Activated T-helper 9 cell treated with anti-CD3 and anti-CD28 coated beads, Interleukin-2, amount 50 U/mL, for 16 hours (primary cell): ENCODE results near the gene ULK4.
"Not testable (repeated sequence)": the region's sequence is repeated elsewhere in the genome, so short reads cannot be mapped to it uniquely, and the experiment has no call there.

ENCODE experiments used
- DNase-seq: peaks from one replicate; pipeline ENCODE4 v3.0.0-alpha.2; 2020; ENCODE audit warnings: low read depth

Gene ULK4

DNA sequence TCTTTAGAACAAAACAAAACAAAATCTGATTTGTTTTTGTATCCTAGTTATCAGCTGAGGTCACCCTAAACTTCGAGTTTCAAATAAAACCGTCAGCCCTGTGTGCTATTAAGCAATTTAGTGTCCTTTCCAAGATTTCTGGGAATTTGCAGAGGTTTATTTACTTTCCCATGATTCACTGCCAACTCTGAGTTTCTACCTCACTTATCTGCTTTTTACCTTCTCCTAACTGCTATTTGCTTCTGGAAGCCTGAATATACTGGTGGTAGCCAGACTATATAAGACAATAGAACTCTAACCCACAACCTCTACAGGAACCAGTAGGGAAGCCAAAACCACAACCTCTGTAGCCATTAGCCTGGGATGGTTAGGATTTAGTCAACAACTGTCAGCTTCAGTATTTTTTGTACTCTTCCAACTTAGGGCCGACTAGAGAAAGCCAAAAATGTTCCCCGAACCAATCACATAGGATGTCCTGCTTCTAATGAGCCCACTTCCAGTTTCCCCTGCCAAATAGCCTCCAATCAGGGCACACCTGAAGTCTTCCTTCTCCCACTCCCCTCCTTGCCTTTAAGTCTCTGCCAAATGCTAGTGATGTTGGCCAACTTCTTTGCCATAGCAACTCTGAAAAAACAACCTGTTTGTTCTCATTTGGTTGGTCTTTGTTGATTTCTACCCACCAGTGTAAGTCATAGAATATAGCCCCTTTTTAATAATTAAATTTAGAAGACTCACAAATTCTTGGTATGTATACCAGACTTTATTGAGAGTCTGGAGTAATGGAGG is 273.1 kb downstream of the ULK4 start:
- no peak for DNase-seq

DNA sequence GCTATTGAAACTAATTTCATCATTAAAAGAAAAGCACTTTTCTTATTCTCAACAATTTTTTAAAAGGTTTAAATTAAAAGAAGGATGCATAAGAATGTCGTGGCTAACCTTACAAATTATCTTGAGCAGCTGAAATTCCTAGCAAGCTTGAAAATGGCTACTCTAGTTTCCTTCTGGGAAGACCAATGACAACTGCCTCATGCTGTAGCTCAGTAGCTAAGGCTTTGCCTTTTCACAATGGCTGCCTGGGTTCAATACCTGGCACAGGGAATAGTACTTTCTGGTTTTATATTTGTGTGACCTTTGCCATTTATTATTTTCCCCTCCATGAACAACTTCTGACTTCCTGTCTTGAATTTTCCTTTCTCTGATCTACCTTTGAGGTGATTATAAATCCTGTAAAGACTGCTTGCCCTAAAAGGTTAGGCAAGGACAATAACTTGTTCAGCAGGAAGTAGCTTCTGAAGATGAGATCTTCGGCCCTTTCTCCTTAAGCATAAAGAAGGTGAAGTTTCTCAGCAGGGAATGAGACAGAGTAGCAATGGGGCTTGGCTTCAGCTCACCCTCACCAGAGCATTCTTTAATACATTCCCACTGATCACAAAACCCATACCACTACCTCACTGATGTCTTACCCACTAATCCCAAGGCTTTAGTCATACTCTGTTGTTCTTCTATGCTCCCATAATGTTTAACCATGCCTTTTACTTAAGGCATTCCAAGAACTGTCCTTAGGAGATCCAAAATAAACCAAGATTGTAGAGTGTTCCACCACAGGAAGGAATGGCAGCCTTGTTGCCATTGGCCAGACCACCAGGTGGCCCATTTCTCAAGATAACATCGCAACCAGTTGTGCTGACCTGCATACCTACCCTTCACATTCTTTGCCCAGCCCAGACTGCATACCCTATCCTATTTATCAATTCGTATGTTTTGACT is 276.8 kb downstream of the ULK4 start:
- DNase-seq = no peak

DNA sequence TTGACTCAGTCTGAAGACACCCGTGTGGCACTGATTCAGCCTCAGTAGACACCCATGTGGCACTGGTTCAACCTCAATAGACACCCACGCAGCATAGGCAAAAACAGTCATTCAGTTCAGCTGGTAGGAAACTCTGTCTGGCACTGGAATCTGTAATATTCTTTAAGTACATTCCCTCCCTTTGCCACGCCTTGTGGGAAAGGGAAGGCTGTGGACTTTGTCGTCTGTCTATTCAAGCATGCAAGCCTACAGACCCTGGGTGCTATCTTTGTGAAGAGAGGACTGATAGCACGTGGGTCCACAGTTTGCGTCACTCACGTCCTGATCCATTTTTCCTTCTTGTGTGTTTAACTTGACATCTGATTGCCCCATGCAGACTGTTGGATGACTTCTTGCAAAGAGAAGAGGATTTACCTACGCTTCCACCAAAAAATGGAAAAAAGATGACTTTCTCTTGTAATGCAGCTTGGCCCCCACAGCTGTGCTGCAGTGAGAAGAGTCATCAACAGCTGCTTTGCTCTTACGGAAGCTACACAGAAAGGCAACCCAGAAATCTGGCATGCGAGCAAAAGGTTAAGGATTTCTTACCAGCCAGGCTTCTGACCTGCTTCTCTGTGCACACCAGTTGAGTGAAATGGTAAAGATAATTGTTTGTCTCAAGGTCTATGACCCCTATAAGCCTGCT is 278.1 kb downstream of the ULK4 start:
- DNase-seq = no peak

DNA sequence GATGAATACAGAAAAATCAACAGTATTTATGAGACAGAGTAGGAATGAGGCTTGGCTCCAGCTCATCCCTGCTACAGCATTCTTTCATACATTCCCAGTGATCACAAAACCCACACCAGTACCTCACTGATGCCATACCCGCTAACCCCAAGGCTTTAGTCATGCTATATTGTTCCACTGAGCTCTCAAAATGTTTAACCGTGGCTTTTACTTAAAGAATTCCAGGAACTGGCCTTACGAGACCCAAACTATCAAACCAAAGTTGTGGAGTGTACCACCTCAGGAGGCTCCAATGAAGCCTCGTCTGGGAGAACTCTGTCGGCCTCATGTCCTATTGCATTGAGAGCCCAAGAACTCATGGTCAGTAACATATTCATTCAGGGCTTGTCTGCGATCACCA is 278.9 kb downstream of the ULK4 start:
- DNase-seq = no peak

DNA sequence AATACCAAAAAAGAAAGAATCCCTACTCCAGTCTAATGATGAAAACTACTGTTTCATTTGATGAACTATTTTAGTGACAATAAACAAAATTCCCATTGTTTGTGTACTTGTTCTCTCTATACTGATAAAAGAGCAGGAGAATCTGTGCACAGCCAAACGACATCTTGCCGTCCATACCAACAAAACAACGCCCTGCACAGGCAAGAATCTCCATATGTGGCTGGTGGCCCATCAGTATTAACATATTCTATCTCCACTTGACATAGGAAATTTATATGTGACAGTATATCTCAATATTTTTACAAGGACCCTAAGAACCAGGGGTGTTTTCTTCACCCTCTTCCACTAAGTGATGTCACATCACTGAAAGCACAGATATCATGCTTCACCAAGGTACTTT is 279.5 kb downstream of the ULK4 start:
- no peak for DNase-seq

DNA sequence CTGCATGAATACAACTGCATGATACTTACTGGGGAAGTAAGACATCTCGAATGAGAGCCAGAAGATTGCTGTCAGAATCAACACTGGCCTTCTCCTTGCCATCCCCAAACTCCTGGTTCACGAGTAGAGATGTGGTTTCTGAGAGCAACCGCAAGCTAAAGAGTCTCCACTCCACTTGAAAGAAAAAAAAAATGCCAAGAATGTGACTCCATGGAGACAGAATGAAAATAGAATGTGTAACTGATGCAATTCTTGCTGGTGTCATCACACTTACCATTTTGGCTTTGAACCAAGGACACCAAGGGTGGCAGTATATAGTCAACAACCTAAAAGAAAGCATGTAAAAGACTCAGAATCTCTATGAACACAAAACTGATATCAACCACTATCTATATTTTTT is 280.4 kb downstream of the ULK4 start:
- DNase-seq = no peak

DNA sequence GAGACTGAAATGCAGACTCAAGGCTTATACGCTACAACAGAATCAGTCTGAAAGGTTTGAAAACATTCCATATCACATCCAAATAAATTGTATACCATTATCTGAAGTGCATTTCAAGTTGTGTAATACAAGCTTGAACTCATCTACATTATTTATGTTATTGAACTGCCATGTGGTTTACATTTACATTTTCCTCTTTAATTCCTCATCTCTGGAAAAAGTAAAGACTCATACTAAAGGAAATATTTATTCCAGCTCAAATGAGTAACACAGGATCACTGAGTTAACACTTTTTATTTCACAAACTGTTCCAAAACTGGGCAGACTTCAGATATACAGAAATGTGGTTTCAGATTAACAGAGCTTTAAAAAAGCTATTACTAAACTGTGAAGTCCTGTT is 282.5 kb downstream of the ULK4 start:
- no peak for DNase-seq

DNA sequence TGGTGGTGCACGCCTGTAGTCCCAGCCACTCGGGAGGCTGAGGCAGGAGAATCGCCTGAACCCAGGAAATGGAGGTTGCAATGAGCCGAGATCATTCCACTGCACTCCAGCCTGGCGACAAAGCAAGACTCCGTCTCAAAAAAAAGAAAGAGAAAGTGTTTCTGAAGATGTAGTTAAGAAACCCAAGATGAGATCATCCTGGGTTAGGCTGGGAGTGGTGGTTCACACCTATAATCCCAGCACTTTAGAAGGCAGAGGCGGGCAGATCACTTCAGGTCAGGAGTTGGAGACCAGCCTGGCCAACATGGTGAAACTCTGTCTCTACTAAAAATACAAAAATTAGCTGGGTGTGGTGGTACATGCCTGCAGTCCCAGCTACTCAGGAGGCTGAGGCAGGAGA is 286.8 kb downstream of the ULK4 start:
- DNase-seq = not testable (repeated sequence)

DNA sequence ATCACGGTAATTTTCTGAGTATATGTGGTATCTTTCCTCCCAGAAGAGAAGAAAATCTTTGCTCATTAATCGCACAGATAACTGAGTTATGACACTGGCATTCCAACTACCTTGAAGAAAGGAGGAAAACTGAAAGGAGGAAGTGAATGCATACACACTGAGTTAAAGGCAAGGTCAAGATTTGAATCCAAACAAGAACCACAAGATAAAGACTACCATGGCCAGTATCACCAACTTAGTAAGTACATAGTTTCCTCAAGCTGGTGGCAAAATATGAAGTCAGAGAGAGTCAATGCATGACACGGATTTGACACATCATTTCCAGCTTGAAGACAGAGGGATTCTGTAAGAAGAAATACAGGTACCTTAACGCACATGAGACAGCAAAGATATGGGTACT is 287.5 kb downstream of the ULK4 start:
- no peak for DNase-seq

DNA sequence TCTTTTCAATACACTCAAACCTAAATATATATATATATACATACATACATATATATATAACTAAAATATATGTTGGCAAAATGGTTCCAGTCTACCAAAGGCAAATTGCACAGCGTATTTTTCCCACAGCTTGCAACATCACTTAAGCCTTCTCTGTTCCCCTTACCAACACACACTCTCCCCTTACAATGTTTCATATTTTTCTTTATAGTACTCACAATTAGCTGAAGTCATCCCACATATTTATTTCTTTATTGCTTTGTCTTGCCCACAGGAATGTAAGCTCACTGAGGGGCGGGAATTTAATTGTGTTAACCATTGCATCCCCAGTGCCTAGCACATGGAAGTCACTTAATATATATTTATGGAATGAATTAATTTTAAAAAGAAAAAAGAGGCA is 288.3 kb downstream of the ULK4 start:
- DNase-seq = no peak

DNA sequence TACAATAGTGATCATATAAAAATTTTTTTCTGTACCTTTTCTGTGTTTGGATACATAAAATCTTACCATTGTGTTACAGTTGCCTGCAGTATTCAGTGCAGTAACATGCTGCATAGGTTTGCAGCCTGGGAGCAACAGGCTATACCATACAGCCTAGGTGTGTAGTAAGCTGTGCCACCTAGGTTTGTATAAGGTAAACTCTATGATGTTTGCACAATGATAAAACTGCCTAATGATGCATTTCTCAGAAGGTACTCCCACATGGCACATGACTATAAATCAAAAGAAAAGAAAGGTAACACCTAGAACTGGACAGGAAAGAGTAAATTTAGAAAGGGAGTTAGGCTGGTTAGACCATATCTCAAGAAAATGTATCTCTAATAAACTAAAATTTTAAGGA is 293.5 kb downstream of the ULK4 start:
- DNase-seq = no peak

DNA sequence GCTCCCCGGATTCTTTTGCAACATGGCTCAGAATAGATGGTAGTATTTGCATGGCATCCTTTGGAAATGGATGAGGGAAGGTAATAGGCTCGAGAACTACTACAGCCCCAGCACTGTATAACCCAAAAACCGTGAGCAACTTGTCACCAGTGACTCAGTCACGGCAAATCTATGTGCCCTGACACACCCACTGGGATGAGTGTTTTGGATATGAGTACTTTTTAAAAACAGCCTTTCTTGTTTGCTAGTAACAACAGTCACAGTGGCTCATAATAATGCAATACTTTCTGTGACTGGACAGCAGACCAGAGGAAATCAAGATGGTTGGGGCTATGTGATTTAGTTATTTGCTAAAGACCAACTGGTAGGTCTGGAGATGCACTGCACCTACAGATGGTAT is 299.6 kb downstream of the ULK4 start:
- DNase-seq = no peak

DNA sequence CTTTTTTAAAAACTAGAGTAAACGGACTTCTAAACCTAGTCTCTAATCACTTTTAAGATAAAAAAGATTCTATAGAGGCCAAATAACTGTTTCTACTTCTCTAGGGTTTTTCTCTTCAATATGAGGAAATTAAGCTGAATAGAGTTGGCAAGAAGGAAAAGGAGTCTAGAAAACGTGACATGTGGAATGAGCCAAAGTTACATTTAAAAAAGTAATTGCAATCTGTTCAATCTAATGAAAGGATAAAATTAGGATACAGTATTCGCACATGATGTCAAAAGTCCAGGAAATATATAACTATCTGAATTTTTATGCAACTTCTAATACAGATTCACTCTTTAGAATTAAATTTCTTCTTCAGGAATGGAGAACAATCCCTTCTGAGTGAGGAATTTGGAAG is 300.1 kb downstream of the ULK4 start:
- no peak for DNase-seq

DNA sequence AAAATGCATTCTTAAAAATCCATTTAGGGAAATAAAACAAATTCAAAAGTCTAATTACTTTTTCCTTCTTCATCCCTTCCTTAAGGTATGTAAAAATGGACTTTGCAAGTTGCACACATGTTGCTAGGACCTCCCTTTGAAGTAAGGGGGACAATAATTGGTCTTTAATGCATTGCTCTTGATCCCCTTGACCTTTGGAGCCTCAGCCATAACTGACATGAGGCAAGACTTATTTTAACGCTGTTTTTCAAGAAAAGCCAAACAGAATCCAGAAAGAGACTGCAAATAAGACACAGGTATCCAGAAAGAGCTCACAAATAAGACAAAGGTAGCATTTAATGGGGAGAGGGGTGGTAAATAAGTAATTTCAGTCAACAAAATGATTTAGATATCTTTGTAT is 301.4 kb downstream of the ULK4 start:
- DNase-seq = no peak

DNA sequence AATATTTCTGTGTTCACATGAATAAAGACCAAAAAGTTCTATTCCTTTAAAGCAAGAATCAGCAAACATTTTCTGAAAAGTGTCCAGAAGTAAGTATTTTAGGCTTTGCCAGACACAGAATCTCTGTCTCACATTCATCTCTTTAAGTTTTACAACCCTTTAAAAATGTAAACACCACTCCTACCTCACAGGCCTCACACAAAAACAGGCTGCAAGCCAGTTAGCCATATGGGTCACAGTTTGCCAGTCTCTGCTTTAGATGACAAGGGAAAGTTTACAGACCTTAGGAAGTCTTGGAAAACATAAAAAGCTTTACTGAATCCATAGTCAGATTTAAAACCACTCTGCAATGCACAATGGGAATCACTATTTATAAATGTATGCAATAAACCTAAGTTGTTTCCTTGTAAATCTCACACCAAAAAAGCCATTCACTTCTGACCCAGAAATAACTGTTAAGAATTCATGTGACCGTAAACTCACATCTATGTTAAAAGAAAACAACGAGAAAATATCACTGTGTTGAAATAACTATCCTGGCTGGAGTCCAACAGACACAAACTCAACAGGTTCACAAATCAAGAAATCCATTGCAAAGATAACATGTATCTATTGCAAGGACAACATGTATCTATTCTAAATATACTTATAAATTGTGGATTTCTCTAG is 308.2 kb downstream of the ULK4 start:
- DNase-seq = no peak

DNA sequence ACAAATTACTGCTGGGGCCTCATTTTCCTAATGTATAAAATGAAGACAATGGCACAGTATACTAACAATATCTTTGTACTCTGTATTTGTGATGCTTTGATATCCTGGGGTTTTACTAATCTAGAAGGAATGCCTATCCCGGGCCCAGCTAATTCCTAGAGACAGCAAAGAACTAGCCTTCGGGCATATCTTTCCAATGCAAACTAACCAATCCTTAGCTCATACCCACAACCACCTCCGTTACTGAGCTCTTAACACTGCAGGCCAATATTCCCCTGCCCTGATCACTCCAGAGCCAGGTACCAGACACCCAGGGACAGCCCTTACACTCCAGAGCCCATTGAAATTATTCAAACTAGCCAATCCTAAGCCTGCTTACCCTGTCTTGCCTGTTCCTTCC is 309.0 kb downstream of the ULK4 start:
- no peak for DNase-seq

DNA sequence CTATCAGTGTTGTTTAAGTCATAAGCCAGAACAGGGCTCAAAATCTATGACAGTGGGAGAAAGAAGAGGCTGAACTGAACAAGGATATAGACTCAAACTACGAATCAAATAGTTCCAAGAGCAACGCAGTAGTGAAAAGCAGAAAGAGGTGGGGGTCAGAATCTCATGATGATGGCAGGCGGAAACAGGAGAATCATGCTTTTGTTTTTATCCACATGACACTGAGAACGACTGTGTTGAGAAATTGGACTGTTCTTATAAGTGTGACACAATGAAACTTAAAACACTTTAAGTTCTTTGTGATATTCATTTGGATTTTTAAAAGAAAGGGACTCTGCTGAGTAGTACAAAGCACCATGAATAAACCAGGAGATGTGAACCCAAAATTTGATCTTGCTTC is 309.4 kb downstream of the ULK4 start:
- no peak for DNase-seq

DNA sequence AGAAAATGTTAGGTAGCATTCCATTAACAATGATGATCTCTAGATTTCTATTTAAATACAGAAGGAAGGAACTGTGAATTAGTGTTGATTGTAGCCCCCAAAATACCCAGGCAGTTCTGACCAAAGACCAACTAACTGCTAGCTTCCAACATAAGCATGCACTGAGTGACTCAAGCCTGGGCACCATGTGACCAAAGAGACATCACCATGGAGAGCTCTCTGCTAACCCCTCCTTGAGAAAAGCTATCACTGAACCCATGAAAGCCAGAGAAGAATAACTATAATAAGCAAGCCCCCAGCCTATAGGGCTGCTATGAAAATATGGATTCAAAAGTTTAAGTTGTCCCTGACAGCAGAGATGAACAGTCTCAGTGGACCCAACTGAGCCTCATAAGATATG is 310.2 kb downstream of the ULK4 start:
- no peak for DNase-seq

DNA sequence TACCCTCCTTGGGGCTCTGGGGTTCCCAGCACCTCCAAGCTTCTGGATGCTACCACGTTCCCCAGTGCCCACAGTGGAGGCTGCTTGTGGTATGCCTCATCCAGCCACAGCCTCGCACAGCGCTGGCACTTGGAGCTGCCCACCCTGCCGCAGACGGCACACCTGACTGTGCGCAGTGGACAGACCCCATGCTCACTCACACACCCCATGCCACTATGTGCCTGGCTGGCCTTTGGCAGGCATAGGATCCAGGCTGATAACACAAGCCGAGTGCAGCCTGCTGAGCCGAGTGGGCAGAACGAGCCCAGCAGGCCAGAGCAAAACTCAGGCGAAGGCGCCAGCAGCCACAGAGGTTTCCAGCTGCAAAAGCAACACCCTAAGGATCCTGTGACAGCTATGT is 311.5 kb downstream of the ULK4 start:
- DNase-seq = no peak

DNA sequence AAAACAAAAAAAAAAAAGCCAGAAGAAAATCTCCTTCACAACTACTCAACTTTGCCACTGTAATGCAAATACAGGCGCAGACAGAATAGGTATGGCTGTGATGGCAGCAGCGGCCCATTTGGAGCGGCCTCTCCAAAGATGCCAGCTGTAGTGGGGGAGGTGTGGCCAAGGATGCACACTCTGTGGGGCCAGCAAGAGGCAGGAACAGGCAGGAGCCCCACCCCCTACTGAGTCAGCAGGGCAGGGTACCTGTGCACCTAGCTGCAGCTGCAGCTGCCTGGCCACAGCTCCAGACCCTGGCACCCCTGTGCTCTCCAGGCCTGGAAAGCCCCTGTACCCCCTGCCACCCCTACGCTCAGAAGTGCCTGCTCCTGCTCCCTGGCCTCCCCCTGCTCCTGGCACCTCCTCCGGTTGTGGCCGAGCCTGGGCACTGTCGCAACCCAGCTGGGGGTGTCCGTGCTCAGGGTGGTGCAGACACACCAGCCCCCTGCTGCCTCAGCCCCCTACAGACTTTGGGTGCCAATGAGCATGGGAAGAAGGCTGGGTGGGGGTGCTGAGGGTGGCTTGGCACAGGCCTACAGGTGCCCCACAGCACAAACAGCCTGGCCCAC is 312.7 kb downstream of the ULK4 start:
- DNase-seq = no peak

DNA sequence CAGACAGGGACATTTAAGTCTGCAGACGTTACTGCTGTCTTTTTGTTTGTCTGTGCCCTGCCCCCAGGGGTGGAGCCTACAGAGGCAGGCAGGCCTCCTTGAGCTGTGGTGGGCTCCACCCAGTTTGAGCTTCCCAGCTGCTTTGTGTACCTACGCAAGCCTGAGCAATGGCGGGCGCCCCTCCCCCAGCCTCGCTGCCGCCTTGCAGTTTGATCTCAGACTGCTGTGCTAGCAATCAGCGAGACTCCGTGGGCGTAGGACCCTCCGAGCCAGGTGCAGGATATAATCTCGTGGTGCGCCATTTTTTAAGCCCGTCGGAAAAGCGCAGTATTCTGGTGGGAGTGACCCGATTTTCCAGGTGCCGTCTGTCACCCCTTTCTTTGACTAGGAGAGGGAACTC is 314.2 kb downstream of the ULK4 start:
- not testable (repeated sequence) for DNase-seq

DNA sequence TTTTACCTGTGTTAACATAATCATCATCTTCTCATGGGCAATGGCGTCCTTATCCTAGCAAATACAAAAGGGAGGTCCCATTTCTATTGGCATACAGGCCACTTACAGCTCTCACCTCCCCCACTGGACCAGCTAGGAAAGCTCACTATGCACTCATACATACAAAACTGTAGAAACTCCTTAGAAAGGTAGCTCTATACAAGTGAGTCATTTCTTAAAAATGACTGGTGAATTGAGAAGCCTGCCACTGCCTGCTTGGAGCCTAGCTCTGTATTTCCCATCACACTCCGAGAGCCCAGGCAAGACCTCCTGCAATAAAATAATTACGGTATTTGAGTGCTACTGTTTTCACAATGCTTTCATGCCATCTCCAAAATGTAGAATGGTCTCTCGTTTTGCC is 321.8 kb downstream of the ULK4 start:
- no peak for DNase-seq
